ENCODE data around the gene DIP2B. TPM values are rescaled to one million over a fixed set of nuclear protein-coding genes. Genes with fewer than 3 reads are reported as not detected.
A peak's percentile ranks its signal among the peaks of the same experiment; 100 is the strongest.

Gene DIP2B
- total RNA-seq (10 to 100 TPM; 17.6 to 46.6 (median 32.5) TPM), polyA plus RNA-seq (10 to 100 TPM in 1 of 3 donors, 1 to 10 TPM in 2; 3.4 to 12.9 (median 5.2) TPM)
- long read RNA-seq, donor 1 = 0 reads
- long read RNA-seq, donor 2, full-length matches to known transcripts = 1 of 22 reads
- long read RNA-seq, donor 2, partial matches to known transcripts = 21 of 22 reads
- long read RNA-seq, donor 2, other reads (novel, unspliced or antisense) = 0 of 22 reads
- long read RNA-seq, donor 3 = 0 reads
- long read RNA-seq, donor 4, partial matches to known transcripts = 3 of 9 reads
- long read RNA-seq, donor 4, other reads (novel, unspliced or antisense) = 6 of 9 reads
- long read RNA-seq, donor 5, full-length matches to known transcripts = 2 of 9 reads
- long read RNA-seq, donor 5, partial matches to known transcripts = 3 of 9 reads
- long read RNA-seq, donor 5, other reads (novel, unspliced or antisense) = 4 of 9 reads
- long read RNA-seq, donor 6, partial matches to known transcripts = 0 of 4 reads
- long read RNA-seq, donor 6, other reads (novel, unspliced or antisense) = 4 of 4 reads
- long read RNA-seq, donor 7 = 0 reads
- long read RNA-seq, donor 8, partial matches to known transcripts = 8 of 8 reads
- long read RNA-seq, donor 8, other reads (novel, unspliced or antisense) = 0 of 8 reads
- long read RNA-seq, donor 9, partial matches to known transcripts = 25 of 25 reads
- long read RNA-seq, donor 9, other reads (novel, unspliced or antisense) = 0 of 25 reads
- long read RNA-seq, donor 10, partial matches to known transcripts = 5 of 5 reads
- long read RNA-seq, donor 10, other reads (novel, unspliced or antisense) = 0 of 5 reads

- H3K36me3 ChIP-seq (replicated peaks in 1 of 2) = no peaks in the 10 kb centered on the region
- intact Hi-C loops (cut with DNase I) = loop anchor here (5.0 to 10.0 kb wide), 2 partner anchors 132 to 230 kb away; no protein-coding TSS in a partner anchor
- peak within 1 kb of the TSS; percentile 58 to 97 (median 89) for H3K27ac ChIP-seq
- 0 to 1% (median 0%) methylated on average over 8 to 76 of the region's 77 CpGs for WGBS, 4 donors
- H3K27me3 ChIP-seq = no peaks in the 10 kb centered on the region
- peak within 1 kb of the TSS; percentile 82 to 96 (median 90) for H3K4me3 ChIP-seq
- DNase-seq = peak; percentile 94 to 98 (median 97)
- TF ChIP-seq CTCF (IDR thresholded peaks at IDR 0.05) (peak; percentile 88 to 99 (median 93)), POLR2A (IDR thresholded peaks at IDR 0.05) (peak; percentile 48 to 77)
- peaks cover 19 to 46% of the 10 kb centered on the region in 2 donors for H3K4me1 ChIP-seq (replicated peaks in 1 of 2)
- no peaks in the 10 kb centered on the region for H3K9me3 ChIP-seq (replicated peaks in 1 of 3)
Observed at GRCh38 chr12:50504798-50505674, at the start of gene DIP2B. DIP2B (plus strand) TSS chr12:50504985; CDS start chr12:50505141, 156 bp downstream.

- DNase-seq = no peak
- Histone ChIP-seq H3K36me3 (replicated peaks in 1 of 2) (peaks cover 0 to 51% of the 10 kb centered on the region in 2 donors), H3K9me3 (replicated peaks in 1 of 3) (no peaks in the 10 kb centered on the region), H3K4me1 (replicated peaks in 1 of 2) (no peaks in the 10 kb centered on the region), H3K4me3 (no peak overlapping the region), H3K27me3 (no peaks in the 10 kb centered on the region), H3K27ac (no peak overlapping the region)
- intact Hi-C loops (cut with DNase I) = no loop called here
- TF ChIP-seq CTCF (IDR thresholded peaks at IDR 0.05) (no peak), POLR2A (IDR thresholded peaks at IDR 0.05) (no peak)
Observed at GRCh38 chr12:50458606-50459005, 46.2 kb upstream of the DIP2B start.

GRCh38 chr12:50467439-50467838 is 37.3 kb upstream of the DIP2B start:
- TF ChIP-seq POLR2A (IDR thresholded peaks at IDR 0.05) (no peak), CTCF (IDR thresholded peaks at IDR 0.05) (no peak)
- WGBS, 4 donors = 95 to 100% (median 96%) methylated on average over 3 of the region's 3 CpGs
- no peak overlapping the region for H3K4me3 ChIP-seq
- peaks cover 0 to 78% of the 10 kb centered on the region in 2 donors for H3K36me3 ChIP-seq (replicated peaks in 1 of 2)
- H3K9me3 ChIP-seq (replicated peaks in 1 of 3) = no peaks in the 10 kb centered on the region
- intact Hi-C loops (cut with DNase I) = no loop called here
- no peaks in the 10 kb centered on the region for H3K4me1 ChIP-seq (replicated peaks in 1 of 2)
- no peak overlapping the region for H3K27ac ChIP-seq
- no peaks in the 10 kb centered on the region for H3K27me3 ChIP-seq
- DNase-seq = no peak

Measured in adrenal gland (tissue), 19 donors.